GM18498 (cell line): ENCODE results near the gene FRG2C.
"Not testable (repeated sequence)": the region's sequence is repeated elsewhere in the genome, so short reads cannot be mapped to it uniquely, and the experiment has no call there.

ENCODE experiments used
- ATAC-seq: cut with Tn5 transposase; IDR thresholded peaks from one replicate; pipeline ENCODE4 v1.9.1; 2021; ENCODE audit warnings: mild to moderate bottlenecking, moderate library complexity; ENCODE audit not compliant: unreplicated experiment

FRG2C gene

DNA sequence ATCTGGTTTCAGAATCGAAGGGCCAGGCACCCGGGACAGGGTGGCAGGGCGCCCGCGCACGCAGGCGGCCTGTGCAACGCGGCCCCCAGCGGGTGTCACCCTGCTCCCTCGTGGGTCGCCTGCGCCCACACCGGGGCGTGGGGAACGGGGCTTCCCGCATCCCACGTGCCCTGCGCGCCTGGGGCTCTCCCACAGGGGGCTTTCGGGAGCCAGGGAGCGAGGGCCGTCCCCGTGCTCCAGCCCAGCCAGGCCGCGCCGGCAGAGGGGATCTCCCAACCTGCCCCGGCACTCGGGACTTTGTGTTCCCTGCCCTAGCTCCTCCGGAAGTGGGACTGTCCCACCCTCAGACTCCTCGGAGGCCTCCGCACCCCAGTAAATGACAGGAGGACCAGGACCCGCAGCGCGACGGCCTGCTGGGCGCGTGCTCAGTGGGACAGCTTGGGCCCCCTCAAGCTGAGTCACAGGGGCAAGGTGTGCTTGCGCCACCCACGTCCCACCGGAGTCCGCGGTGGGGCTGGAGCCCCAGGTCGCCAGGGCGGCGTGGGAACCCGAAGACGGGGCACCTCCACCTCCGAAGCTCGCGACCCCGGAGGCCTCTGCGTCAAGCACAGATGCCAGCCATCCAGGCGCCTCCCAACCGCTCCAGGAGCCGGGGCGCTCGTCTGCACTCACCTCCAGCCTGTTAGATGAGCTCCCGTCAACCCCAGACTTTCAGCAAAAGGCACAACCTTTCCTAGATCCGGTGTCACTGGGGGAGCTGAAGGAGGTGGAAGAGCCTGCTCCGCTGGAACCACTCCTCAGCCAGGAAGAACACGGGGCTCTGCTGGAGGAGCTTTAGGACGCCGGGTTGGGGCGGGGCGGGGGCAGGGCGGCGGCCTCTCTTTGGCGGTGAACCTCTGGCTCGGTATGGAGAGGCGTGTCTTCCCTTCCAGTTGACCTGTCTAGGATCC, 5.5 kb downstream of the FRG2C start:
- ATAC-seq, result not testable (repeated sequence)

DNA sequence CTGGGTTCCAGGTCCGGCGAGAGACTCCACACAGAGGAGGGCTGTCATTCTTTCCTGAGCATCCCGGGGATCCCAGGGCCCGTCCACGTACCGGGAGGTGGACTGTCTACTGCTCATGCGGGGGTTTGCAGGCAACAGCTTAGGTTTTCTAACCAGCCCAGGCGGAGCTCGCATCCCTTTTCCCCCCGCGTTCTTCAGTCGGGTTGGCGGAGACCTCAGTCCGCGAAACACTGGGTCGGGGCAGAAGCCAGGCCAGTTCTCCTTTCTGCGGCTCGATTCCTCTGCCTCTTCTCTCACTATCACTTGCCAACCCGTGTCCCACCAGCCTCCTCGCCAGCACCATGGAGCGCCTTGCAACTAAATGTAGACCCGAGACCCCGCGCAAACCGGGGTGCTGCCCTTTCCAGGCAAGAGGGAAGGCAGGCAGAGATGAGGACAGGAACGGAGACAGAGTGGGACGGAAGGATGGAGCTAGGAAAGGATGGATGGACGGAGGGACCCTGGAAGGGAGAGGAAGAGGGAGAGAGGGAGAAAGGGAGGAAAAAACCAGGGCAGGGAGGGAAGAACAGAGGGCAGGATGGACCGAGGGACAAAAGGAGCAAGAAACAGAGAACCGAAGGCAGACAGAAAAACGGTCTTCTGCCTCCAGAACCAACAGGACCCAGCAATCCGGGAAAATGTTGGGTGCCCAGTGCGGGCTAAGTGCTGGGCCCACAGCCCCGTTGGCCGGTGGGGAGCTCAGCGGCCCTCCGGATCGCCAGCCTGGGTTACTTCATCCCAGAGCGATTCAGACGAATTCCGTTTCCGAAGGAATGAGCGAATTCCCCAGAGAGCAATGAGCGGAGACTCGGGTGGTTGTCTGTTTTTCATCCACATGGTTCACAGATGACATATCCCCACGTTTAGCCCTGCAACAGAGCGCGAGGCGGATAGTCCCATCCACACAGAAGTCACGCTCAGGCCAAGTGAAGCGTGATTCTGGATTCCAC, 6.5 kb downstream of the FRG2C start:
- not testable (repeated sequence) for ATAC-seq

DNA sequence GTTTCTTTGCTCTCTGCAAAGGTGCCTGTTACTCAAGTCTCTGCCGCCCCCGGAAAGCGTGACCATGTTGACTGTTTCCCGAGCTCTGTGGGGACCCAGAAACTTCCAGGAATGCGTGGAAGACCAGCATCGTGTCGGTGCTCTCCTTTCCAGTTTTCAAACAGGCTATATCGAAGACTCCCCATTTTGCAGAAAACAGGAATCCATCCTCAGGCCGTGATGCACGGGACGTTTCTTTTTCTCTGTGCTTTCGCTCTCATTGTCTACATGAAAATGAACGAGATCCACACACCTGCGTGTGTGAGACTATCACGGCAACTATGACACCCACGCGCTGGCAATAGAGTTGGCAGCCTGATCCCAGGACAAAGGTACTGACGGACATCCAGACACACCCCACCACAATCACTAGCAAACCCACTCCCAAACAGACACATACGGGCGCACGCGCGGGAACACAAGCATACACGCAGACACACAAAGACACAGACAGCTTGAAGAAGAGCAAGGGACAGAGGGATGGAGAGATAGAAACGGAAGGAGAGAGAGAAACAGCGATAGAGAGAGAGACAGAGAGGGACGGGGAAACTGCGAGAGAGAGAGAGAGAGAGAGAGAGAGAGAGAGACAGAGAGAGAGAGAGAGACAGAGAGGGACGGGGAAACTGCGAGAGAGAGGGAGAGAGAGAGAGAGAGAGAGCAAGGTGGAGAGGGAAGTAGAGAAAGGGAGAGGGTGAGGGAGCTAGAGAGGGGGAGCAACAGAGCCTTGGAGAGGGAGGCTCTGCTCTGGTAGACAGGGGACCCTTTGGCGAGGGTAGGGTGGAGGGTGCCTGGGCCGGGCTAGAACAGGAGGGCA, 7.4 kb downstream of the FRG2C start:
- ATAC-seq, result not testable (repeated sequence)

DNA sequence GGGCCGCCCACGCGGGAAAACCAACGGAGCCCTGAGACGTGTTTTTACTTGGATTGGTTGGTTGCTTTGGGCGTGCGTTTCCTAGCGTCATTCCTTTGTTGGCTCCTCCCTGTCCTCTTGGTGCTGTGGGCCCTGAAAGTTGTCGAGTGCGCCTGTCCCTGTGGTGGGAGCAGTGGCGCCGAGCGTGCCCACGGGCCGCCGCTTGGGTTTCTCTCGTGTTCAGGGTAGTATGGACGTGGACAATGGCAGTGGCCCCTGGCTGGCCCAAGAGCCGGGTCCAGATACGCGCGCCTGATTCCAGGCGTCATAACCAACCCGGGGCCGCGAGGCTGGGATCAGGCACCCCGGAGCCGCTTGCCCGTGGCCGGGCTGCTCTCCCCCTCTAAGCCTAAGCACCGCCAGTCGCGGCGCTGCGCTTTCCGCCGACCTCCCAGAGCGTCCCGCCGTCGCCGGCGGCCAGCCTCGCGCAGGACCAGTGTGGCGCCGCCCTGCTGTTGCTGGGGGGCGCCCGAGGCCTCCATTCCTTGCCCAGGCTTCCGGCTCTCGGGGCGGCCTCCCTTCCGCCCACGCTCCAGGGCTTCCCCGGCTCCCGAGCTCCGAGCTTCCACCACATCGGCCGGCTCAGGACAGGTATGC, 8.1 kb downstream of the FRG2C start:
- ATAC-seq, result not testable (repeated sequence)

DNA sequence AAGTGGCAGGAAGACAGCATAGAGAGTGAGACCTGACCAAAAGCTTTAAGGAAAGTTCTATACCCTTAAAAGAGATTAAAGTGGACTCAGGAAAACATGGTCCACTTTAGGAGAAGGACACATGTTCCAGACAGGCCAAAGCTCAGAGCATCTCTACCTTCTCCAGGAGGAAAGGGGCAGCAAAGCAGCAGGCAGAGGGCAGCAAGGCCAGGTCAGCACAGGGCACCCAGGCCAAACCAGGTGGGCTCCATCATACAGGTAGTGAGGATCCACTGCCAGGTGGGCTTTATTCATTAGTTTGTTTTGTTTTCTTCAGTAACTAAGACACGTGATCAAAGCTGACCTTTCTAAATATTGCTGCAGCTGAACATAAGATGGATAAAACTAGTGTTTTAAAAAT, 19.8 kb downstream of the FRG2C start:
- ATAC-seq, result not testable (repeated sequence)

DNA sequence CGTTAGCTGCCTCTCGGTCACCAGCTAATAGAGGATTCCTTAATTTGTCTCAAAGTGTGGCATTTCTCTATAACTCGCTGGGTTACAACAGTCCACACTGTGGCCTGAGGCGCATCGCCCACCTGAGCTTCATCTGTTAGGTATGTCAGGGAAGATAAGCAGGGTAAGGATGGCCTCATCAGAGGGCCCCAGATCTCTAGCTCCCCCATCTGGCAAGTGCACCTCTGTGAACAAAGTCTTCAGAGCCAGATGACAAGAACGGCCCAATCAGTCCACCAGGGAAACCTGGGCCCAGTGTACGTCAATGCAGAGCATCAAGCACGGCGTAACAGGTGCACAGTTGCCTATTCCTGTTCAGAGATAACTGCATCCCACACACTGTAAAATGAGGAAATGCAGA, 23.2 kb downstream of the FRG2C start:
- ATAC-seq, result no peak

DNA sequence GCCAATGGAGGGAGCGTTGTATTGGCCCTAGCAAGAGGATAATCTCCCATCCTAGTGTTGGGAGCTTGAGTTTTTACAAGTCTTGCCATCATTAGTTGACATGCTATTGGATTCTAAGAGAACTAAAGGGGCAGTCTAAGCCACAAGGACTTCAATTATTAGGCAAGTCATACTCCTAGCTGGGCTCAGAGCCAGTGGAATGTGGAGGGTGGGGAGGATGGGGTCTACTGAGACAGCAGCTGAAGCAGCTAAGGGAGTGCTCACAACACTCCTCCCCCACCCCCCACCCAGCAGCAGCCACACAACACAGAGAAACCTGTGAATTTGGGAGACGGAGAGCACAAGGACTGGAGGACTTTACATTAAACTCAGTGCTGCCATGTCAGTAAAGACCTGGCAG, 27.9 kb downstream of the FRG2C start:
- ATAC-seq, result no peak
